KOPT-K1 (cell line): Measurements from ENCODE around the gene FAM200C.
"Not testable (repeated sequence)": the region's sequence is repeated elsewhere in the genome, so short reads cannot be mapped to it uniquely, and the experiment has no call there.

Experiments
- H3K27ac ChIP-seq: fragments of 200-600 bp; sonication (generic); 2 replicates; pipeline ENCODE4 v1.5.1; 2016; ENCODE audit warnings: antibody characterized with exemption, mild to moderate bottlenecking, low read depth, low read length; ENCODE audit not compliant: poor library complexity, severe bottlenecking
- H3K36me3 ChIP-seq: fragments of 200-600 bp; sonication (generic); 2 replicates; pipeline ENCODE4 v1.5.1; 2017; ENCODE audit warnings: antibody characterized with exemption, mild to moderate bottlenecking, low read length, moderate library complexity; ENCODE audit not compliant: insufficient read depth
- H3K9me3 ChIP-seq: fragments of 200-600 bp; sonication (generic); 2 replicates; pipeline ENCODE4 v1.5.1; 2017; ENCODE audit warnings: antibody characterized with exemption, low read length, mild to moderate bottlenecking; ENCODE audit not compliant: insufficient read depth, poor library complexity, severe bottlenecking

FAM200C gene

GRCh38 chr5:160399402-160400353 lies at the start of gene FAM200C:
Gene FAM200C (minus strand): TSS chr5:160400054. CDS start chr5:160395490, 4,564 bp downstream.
- peak within 1 kb of the TSS; percentile 82 for H3K27ac ChIP-seq

GRCh38 chr5:160449458-160449857 lies 49.6 kb upstream of the FAM200C start:
- peaks cover 3% of the 10 kb centered on the region for H3K9me3 ChIP-seq
- no peak overlapping the region for H3K27ac ChIP-seq
- H3K36me3 ChIP-seq, result no peaks in the 10 kb centered on the region

More at GRCh38 chr5:160399402-160400353, at the start of gene FAM200C:
- H3K36me3 ChIP-seq, result peaks cover 32% of the 10 kb centered on the region
- no peaks in the 10 kb centered on the region for H3K9me3 ChIP-seq

- Histone ChIP-seq H3K27ac (no peak overlapping the region), H3K9me3 (peaks cover 3% of the 10 kb centered on the region), H3K36me3 (no peaks in the 10 kb centered on the region)
Observed at GRCh38 chr5:160448886-160449285, 49.0 kb upstream of the FAM200C start.

- H3K27ac ChIP-seq, result no peak overlapping the region
- peaks cover 3% of the 10 kb centered on the region for H3K9me3 ChIP-seq
- no peaks in the 10 kb centered on the region for H3K36me3 ChIP-seq
Observed at GRCh38 chr5:160445751-160446150, 45.9 kb upstream of the FAM200C start.

- no peaks in the 10 kb centered on the region for H3K36me3 ChIP-seq
- H3K27ac ChIP-seq, result no peak overlapping the region
- peaks cover 3% of the 10 kb centered on the region for H3K9me3 ChIP-seq
Observed at GRCh38 chr5:160445132-160445531, 45.3 kb upstream of the FAM200C start.

GRCh38 chr5:160444407-160444806 lies 44.6 kb upstream of the FAM200C start:
- no peaks in the 10 kb centered on the region for H3K36me3 ChIP-seq
- H3K27ac ChIP-seq, result no peak overlapping the region
- H3K9me3 ChIP-seq, result peaks cover 3% of the 10 kb centered on the region

GRCh38 chr5:160442824-160443431 lies 43.1 kb upstream of the FAM200C start:
- Histone ChIP-seq H3K27ac (no peak overlapping the region), H3K9me3 (no peaks in the 10 kb centered on the region), H3K36me3 (no peaks in the 10 kb centered on the region)

- no peaks in the 10 kb centered on the region for H3K36me3 ChIP-seq
- no peaks in the 10 kb centered on the region for H3K9me3 ChIP-seq
- H3K27ac ChIP-seq, result no peak overlapping the region
Observed at GRCh38 chr5:160441311-160441781, 41.5 kb upstream of the FAM200C start.

- Histone ChIP-seq H3K36me3 (no peaks in the 10 kb centered on the region), H3K9me3 (no peaks in the 10 kb centered on the region), H3K27ac (peak overlapping the region; percentile 55)
Observed at GRCh38 chr5:160439205-160439600, 39.3 kb upstream of the FAM200C start.

GRCh38 chr5:160438316-160439204 lies 38.7 kb upstream of the FAM200C start:
- Histone ChIP-seq H3K27ac (peak overlapping the region; percentile 55), H3K36me3 (no peaks in the 10 kb centered on the region), H3K9me3 (no peaks in the 10 kb centered on the region)

GRCh38 chr5:160437271-160437670 lies 37.4 kb upstream of the FAM200C start:
- Histone ChIP-seq H3K9me3 (no peaks in the 10 kb centered on the region), H3K36me3 (no peaks in the 10 kb centered on the region), H3K27ac (no peak overlapping the region)

GRCh38 chr5:160436661-160437060 lies 36.8 kb upstream of the FAM200C start:
- H3K27ac ChIP-seq, H3K36me3 ChIP-seq, H3K9me3 ChIP-seq: not testable (repeated sequence)

- Histone ChIP-seq H3K36me3 (peaks cover 4% of the 10 kb centered on the region; the same call in 1 of the 2 replicates), H3K27ac (no peak overlapping the region), H3K9me3 (no peaks in the 10 kb centered on the region)
Observed at GRCh38 chr5:160436017-160436416, 36.2 kb upstream of the FAM200C start.

GRCh38 chr5:160435532-160435931 lies 35.7 kb upstream of the FAM200C start:
- peaks cover 8% of the 10 kb centered on the region; the same call in 1 of the 2 replicates for H3K36me3 ChIP-seq
- H3K9me3 ChIP-seq, result no peaks in the 10 kb centered on the region
- H3K27ac ChIP-seq, result no peak overlapping the region
